Upper lobe of left lung (tissue), 4 donors: ENCODE data around the gene DNAAF1.

ENCODE experiments used
- EP300 ChIP-seq, 4 donors: sonication (generic); formaldehyde crosslinking; IDR thresholded peaks; one replicate each; pipeline ENCODE4 v1.5.1; 2017; ENCODE audit warnings: antibody characterized with exemption in 4 of 4, control low read depth in 2 of 4
- TF ChIP-seq, protein P1 (sequence below), 6 experiments: fragments of 450-650 bp in 4 of 6; fragments of 200-600 bp in 2 of 6; sonication (generic) in 2 of 6; IDR thresholded peaks; one replicate each; pipeline ENCODE4 v1.5.1; 2016 to 2019; ENCODE audit warnings: antibody characterized with exemption in 6 of 6

DNA sequence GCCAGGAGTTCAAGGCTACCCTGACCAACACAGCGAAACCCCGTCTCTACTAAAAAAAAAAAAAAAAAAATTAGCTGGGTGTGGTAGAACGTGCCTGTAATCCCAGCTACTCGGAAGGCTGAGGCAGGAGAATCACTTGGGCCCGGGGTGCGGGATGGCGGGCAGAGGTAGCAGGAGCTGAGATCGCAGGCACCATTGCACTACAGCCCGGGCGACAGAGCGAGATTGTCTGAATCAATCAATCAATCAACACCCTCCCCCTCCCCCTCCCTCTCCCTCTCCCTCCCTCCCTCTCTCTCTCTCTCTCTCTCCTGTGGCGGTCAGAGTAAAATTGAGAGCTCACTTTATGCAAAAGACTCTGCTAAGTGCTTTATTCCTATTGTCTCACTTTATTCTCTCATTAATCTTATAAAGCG, 1.3 kb upstream of the DNAAF1 start:
- TF ChIP-seq, protein P1, sequence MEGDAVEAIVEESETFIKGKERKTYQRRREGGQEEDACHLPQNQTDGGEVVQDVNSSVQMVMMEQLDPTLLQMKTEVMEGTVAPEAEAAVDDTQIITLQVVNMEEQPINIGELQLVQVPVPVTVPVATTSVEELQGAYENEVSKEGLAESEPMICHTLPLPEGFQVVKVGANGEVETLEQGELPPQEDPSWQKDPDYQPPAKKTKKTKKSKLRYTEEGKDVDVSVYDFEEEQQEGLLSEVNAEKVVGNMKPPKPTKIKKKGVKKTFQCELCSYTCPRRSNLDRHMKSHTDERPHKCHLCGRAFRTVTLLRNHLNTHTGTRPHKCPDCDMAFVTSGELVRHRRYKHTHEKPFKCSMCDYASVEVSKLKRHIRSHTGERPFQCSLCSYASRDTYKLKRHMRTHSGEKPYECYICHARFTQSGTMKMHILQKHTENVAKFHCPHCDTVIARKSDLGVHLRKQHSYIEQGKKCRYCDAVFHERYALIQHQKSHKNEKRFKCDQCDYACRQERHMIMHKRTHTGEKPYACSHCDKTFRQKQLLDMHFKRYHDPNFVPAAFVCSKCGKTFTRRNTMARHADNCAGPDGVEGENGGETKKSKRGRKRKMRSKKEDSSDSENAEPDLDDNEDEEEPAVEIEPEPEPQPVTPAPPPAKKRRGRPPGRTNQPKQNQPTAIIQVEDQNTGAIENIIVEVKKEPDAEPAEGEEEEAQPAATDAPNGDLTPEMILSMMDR (IDR thresholded peaks at IDR 0.05) = no peak
- no peak for TF ChIP-seq EP300 (IDR thresholded peaks at IDR 0.05)
